HL-60 (cell line): ENCODE data around the gene RGMA.

Experiments used
- DNase-seq, 2 experiments: peaks; one replicate each; pipeline ENCODE4 v3.0.0-alpha.2; 2010 to 2020; ENCODE audit warnings: low read depth in 1 of 2, low spot score in 1 of 2
- H3K27ac ChIP-seq: fragments of 250-450 bp; sonication (Bioruptor Pico); replicated peaks from 2 replicates; pipeline ENCODE4 v1.5.1; 2020; ENCODE audit warnings: mild to moderate bottlenecking, moderate library complexity
- H3K27me3 ChIP-seq: fragments of 250-450 bp; sonication (Bioruptor Pico); 2 replicates; pipeline ENCODE4 v1.5.1; 2021; ENCODE audit warnings: mild to moderate bottlenecking, moderate library complexity; ENCODE audit not compliant: insufficient read depth, poor library complexity, severe bottlenecking
- H3K4me3 ChIP-seq: replicated peaks from 2 replicates; pipeline ENCODE4 v1.5.1; 2011; ENCODE audit warnings: mild to moderate bottlenecking, control low read depth, low read length; ENCODE audit not compliant: insufficient read depth
- CTCF ChIP-seq: IDR thresholded peaks from one replicate; pipeline ENCODE4 v1.5.1; 2011; ENCODE audit warnings: low read length, control low read depth, inconsistent platforms; ENCODE audit not compliant: insufficient read depth
- GABPA ChIP-seq: IDR thresholded peaks from 2 replicates; pipeline ENCODE4 v1.6.1; 2012; ENCODE audit warnings: low read depth
- POLR2AphosphoS5 ChIP-seq: IDR thresholded peaks from 2 replicates; pipeline ENCODE4 v1.6.1; 2012; ENCODE audit warnings: low read depth
- SPI1 ChIP-seq: IDR thresholded peaks from 2 replicates; pipeline ENCODE4 v1.6.1; 2012; ENCODE audit warnings: low read depth, mild to moderate bottlenecking, borderline replicate concordance
- long read RNA-seq: library from polyadenylated mRNA; unstranded; transcript quantifications from one replicate; pipeline ENCODE4 v2.0.0, GENCODE V29; 2020
- TF ChIP-seq, protein P1 (sequence below): IDR thresholded peaks from 2 replicates; pipeline ENCODE4 v1.6.1; 2012; ENCODE audit warnings: low read depth; ENCODE audit not compliant: insufficient replicate concordance

Gene RGMA, protein sequence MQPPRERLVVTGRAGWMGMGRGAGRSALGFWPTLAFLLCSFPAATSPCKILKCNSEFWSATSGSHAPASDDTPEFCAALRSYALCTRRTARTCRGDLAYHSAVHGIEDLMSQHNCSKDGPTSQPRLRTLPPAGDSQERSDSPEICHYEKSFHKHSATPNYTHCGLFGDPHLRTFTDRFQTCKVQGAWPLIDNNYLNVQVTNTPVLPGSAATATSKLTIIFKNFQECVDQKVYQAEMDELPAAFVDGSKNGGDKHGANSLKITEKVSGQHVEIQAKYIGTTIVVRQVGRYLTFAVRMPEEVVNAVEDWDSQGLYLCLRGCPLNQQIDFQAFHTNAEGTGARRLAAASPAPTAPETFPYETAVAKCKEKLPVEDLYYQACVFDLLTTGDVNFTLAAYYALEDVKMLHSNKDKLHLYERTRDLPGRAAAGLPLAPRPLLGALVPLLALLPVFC
- long read RNA-seq: 0 reads

GRCh38 chr15:93088981-93089726, at the start of gene RGMA:
Gene RGMA (minus strand): TSS chr15:93089211. CDS start chr15:93088932, 279 bp downstream.
- TF ChIP-seq, protein P1, sequence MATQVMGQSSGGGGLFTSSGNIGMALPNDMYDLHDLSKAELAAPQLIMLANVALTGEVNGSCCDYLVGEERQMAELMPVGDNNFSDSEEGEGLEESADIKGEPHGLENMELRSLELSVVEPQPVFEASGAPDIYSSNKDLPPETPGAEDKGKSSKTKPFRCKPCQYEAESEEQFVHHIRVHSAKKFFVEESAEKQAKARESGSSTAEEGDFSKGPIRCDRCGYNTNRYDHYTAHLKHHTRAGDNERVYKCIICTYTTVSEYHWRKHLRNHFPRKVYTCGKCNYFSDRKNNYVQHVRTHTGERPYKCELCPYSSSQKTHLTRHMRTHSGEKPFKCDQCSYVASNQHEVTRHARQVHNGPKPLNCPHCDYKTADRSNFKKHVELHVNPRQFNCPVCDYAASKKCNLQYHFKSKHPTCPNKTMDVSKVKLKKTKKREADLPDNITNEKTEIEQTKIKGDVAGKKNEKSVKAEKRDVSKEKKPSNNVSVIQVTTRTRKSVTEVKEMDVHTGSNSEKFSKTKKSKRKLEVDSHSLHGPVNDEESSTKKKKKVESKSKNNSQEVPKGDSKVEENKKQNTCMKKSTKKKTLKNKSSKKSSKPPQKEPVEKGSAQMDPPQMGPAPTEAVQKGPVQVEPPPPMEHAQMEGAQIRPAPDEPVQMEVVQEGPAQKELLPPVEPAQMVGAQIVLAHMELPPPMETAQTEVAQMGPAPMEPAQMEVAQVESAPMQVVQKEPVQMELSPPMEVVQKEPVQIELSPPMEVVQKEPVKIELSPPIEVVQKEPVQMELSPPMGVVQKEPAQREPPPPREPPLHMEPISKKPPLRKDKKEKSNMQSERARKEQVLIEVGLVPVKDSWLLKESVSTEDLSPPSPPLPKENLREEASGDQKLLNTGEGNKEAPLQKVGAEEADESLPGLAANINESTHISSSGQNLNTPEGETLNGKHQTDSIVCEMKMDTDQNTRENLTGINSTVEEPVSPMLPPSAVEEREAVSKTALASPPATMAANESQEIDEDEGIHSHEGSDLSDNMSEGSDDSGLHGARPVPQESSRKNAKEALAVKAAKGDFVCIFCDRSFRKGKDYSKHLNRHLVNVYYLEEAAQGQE: no peak
- TF ChIP-seq SPI1 (no peak), GABPA (no peak), CTCF (no peak), POLR2AphosphoS5 (no peak)
- no peak for DNase-seq
- peak within 1 kb of the TSS; percentile 41 for H3K4me3 ChIP-seq
- H3K27ac ChIP-seq: no peak within 1 kb of the TSS
- peaks cover 53% of the 10 kb centered on the region for H3K27me3 ChIP-seq

- no peak for DNase-seq
- no peak overlapping the region for H3K4me3 ChIP-seq
- TF ChIP-seq POLR2AphosphoS5: no peak
- TF ChIP-seq GABPA: no peak
- no peak for TF ChIP-seq SPI1
- TF ChIP-seq, protein P1: no peak
- TF ChIP-seq CTCF: no peak
- no peak overlapping the region for H3K27ac ChIP-seq
- no peaks in the 10 kb centered on the region for H3K27me3 ChIP-seq
These were observed 47.6 kb upstream of the RGMA start for GRCh38 chr15:93136606-93137005.

GRCh38 chr15:93135997-93136397, 47.0 kb upstream of the RGMA start:
- Histone ChIP-seq H3K27ac (no peak overlapping the region), H3K27me3 (no peaks in the 10 kb centered on the region), H3K4me3 (no peak overlapping the region)
- DNase-seq: no peak
- TF ChIP-seq SPI1 (no peak), CTCF (no peak), GABPA (no peak), POLR2AphosphoS5 (no peak)
- TF ChIP-seq, protein P1: no peak
